DND-41 (cell line): Measurements from ENCODE around the gene GNAS.

Source experiments
- ATAC-seq: fragments of 200-7000 bp; cut with Tn5 transposase; 3 replicates; pipeline ENCODE4 v1.9.1; 2021; ENCODE audit warnings: low read depth; ENCODE audit not compliant: insufficient read depth
- DNase-seq: peaks from one replicate; pipeline ENCODE4 v3.0.0-alpha.2; 2020
- H2AFZ ChIP-seq: 2 replicates; pipeline ENCODE4 v1.6.0; 2012; ENCODE audit warnings: low read depth, low read length
- H3K27ac ChIP-seq: 2 replicates; pipeline ENCODE4 v1.5.1; 2012; ENCODE audit warnings: low read length, inconsistent platforms
- H3K27me3 ChIP-seq: fragments of 200-600 bp; sonication (generic); 2 replicates; pipeline ENCODE4 v1.6.0; 2012; ENCODE audit warnings: low read length, mild to moderate bottlenecking, inconsistent platforms; ENCODE audit not compliant: insufficient read depth, poor library complexity
- H3K36me3 ChIP-seq: 2 replicates; pipeline ENCODE4 v1.5.1; 2012; ENCODE audit warnings: low read length, inconsistent platforms; ENCODE audit not compliant: insufficient read depth
- H3K4me1 ChIP-seq: 2 replicates; pipeline ENCODE4 v1.5.1; 2012; ENCODE audit warnings: mild to moderate bottlenecking, low read length; ENCODE audit not compliant: insufficient read depth
- H3K4me2 ChIP-seq: 2 replicates; pipeline ENCODE4 v1.6.0; 2012; ENCODE audit warnings: mild to moderate bottlenecking, moderate library complexity, low read length, inconsistent platforms; ENCODE audit not compliant: insufficient read depth
- H3K4me3 ChIP-seq, 2 experiments: fragments of 200-600 bp in 1 of 2; shearing (Covaris generic) in 1 of 2; 2 replicates each; pipeline ENCODE4 v1.5.1; 2012 to 2016; ENCODE audit warnings: inconsistent platforms in 2 of 2, low read length in 2 of 2, mild to moderate bottlenecking in 2 of 2, low read depth in 1 of 2, moderate library complexity in 1 of 2
- H3K79me2 ChIP-seq: 2 replicates; pipeline ENCODE4 v1.6.0; 2012; ENCODE audit warnings: low read length, inconsistent platforms; ENCODE audit not compliant: insufficient read depth
- H3K9ac ChIP-seq: 2 replicates; pipeline ENCODE4 v1.6.0; 2012; ENCODE audit warnings: low read depth, mild to moderate bottlenecking, inconsistent platforms, low read length, moderate library complexity
- H3K9me3 ChIP-seq: 2 replicates; pipeline ENCODE4 v1.5.1; 2012; ENCODE audit warnings: low read length, moderate library complexity, mild to moderate bottlenecking, inconsistent platforms; ENCODE audit not compliant: insufficient read depth, severe bottlenecking
- H4K20me1 ChIP-seq: 2 replicates; pipeline ENCODE4 v1.6.0; 2012; ENCODE audit warnings: low read length; ENCODE audit not compliant: insufficient read depth
- CTCF ChIP-seq: IDR thresholded peaks from 2 replicates; pipeline ENCODE4 v1.5.1; 2012; ENCODE audit warnings: borderline replicate concordance, low read length, moderate library complexity, mild to moderate bottlenecking; ENCODE audit not compliant: poor library complexity, severe bottlenecking; ENCODE audit errors: extremely low read depth
- EZH2 ChIP-seq: IDR thresholded peaks from 3 replicates; pipeline ENCODE4 v1.6.1; 2012; ENCODE audit warnings: borderline replicate concordance, low read depth, mild to moderate bottlenecking, moderate library complexity, low read length, inconsistent platforms; ENCODE audit not compliant: severe bottlenecking

The GNAS gene

GRCh38 chr20:58888521-58889333, 36.2 kb downstream of the GNAS start:
- H3K27me3 ChIP-seq: no peaks in the 10 kb centered on the region
- peaks cover 3% of the 10 kb centered on the region; the same call in 1 of the 2 replicates for H3K36me3 ChIP-seq
- H3K27ac ChIP-seq: peak overlapping the region; percentile 100
- DNase-seq (peak; percentile 83), ATAC-seq (peak; percentile 37)
- peak overlapping the region; percentile 42 to 85; a peak in 3 of 4 replicates for H3K4me3 ChIP-seq
- peaks cover 29% of the 10 kb centered on the region for H3K4me1 ChIP-seq
- peaks cover 11% of the 10 kb centered on the region for H4K20me1 ChIP-seq
- peak overlapping the region; percentile 93 for H3K9ac ChIP-seq
- no peaks in the 10 kb centered on the region for H3K9me3 ChIP-seq
- H3K79me2 ChIP-seq: peaks cover 45% of the 10 kb centered on the region
- peak overlapping the region; percentile 88 for H3K4me2 ChIP-seq
- TF ChIP-seq CTCF: no peak
- no peak for TF ChIP-seq EZH2
- H2AFZ ChIP-seq: peak overlapping the region; percentile 69

GRCh38 chr20:58889334-58889760, 36.8 kb downstream of the GNAS start:
- no peak overlapping the region for H2AFZ ChIP-seq
- H4K20me1 ChIP-seq: peaks cover 18% of the 10 kb centered on the region
- DNase-seq (no peak), ATAC-seq (no peak)
- TF ChIP-seq CTCF (no peak), EZH2 (no peak)
- H3K27me3 ChIP-seq: no peaks in the 10 kb centered on the region
- peak overlapping the region; percentile 93 for H3K9ac ChIP-seq
- H3K27ac ChIP-seq: peak overlapping the region; percentile 100
- peaks cover 35% of the 10 kb centered on the region for H3K4me1 ChIP-seq
- peaks cover 52% of the 10 kb centered on the region for H3K79me2 ChIP-seq
- H3K4me2 ChIP-seq: peak overlapping the region; percentile 88
- H3K36me3 ChIP-seq: peaks cover 6% of the 10 kb centered on the region; the same call in 1 of the 2 replicates
- no peaks in the 10 kb centered on the region for H3K9me3 ChIP-seq
- peak overlapping the region; percentile 42 to 85; a peak in 3 of 4 replicates for H3K4me3 ChIP-seq

- TF ChIP-seq CTCF (no peak), EZH2 (no peak)
- DNase-seq: peak; percentile 18
Measured at GRCh38 chr20:58889798-58890517, 37.4 kb downstream of the GNAS start.

More at GRCh38 chr20:58889798-58890517, 37.4 kb downstream of the GNAS start:
- H3K4me2 ChIP-seq: peak overlapping the region; percentile 88
- H3K36me3 ChIP-seq: peaks cover 12% of the 10 kb centered on the region
- peak overlapping the region; percentile 42 to 85; a peak in 3 of 4 replicates for H3K4me3 ChIP-seq
- no peaks in the 10 kb centered on the region for H3K27me3 ChIP-seq
- H2AFZ ChIP-seq: peak overlapping the region; percentile 95
- peaks cover 58% of the 10 kb centered on the region for H3K79me2 ChIP-seq
- no peaks in the 10 kb centered on the region for H3K9me3 ChIP-seq
- H3K9ac ChIP-seq: peak overlapping the region; percentile 93
- no peak; the same call in 2 of the 3 replicates for ATAC-seq
- peak overlapping the region; percentile 100 for H3K27ac ChIP-seq
- H3K4me1 ChIP-seq: peaks cover 41% of the 10 kb centered on the region
- peaks cover 24% of the 10 kb centered on the region for H4K20me1 ChIP-seq
